ENCODE measurements around the gene ZNF263.
A peak's percentile ranks its signal among the peaks of the same experiment; 100 is the strongest.

The ZNF263 gene

DNA sequence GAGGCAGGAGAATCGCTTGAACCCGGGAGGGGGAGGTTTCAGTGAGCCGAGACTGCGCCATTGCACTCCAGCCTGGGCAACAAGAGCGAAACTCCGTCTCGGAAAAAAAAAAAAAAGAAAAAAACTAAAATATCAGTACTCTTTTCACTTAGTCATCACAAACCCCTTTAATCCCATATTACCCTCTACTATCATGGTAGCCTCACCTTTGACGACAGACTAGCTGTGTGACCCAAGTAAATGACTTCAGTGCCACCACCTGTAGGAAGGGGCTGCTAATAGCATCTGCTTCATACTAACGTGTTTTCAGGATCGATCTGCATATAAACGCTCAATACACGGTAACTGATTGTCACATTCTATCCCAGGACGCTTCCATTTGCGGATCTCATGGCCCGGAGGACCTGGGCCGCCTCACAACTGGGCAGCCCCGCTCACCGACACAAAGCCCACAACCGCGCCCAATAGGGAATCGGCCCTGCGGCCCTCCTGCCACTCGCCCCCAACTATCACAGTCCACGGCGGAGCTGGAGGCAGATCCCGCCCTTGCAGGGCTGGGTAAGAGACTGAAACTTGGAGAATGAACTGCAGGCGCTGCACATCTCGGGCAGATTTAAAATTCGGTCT is 1.1 kb upstream of the ZNF263 start (continued):
- TF ChIP-seq TRIM28 (IDR thresholded peaks at IDR 0.05; ENCODE audit: borderline replicate concordance, low read length): no peak
- TF ChIP-seq ZBTB48 (tag by site-specific recombination; IDR thresholded peaks at IDR 0.05): no peak
- TF ChIP-seq ZNF274 (IDR thresholded peaks at IDR 0.05; ENCODE audit: low read length): no peak
- no peak for TF ChIP-seq ZNF274 (tag by site-specific recombination; IDR thresholded peaks at IDR 0.05; ENCODE audit: borderline replicate concordance)
- TF ChIP-seq ZNF214 (tag by site-specific recombination; IDR thresholded peaks at IDR 0.05; ENCODE audit: borderline replicate concordance): no peak
- TF ChIP-seq ZNF155 (tag by site-specific recombination; IDR thresholded peaks at IDR 0.05): no peak
- TF ChIP-seq, protein P1, sequence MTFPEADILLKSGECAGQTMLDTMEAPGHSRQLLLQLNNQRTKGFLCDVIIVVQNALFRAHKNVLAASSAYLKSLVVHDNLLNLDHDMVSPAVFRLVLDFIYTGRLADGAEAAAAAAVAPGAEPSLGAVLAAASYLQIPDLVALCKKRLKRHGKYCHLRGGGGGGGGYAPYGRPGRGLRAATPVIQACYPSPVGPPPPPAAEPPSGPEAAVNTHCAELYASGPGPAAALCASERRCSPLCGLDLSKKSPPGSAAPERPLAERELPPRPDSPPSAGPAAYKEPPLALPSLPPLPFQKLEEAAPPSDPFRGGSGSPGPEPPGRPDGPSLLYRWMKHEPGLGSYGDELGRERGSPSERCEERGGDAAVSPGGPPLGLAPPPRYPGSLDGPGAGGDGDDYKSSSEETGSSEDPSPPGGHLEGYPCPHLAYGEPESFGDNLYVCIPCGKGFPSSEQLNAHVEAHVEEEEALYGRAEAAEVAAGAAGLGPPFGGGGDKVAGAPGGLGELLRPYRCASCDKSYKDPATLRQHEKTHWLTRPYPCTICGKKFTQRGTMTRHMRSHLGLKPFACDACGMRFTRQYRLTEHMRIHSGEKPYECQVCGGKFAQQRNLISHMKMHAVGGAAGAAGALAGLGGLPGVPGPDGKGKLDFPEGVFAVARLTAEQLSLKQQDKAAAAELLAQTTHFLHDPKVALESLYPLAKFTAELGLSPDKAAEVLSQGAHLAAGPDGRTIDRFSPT (tag by site-specific recombination; IDR thresholded peaks at IDR 0.05): no peak

DNA sequence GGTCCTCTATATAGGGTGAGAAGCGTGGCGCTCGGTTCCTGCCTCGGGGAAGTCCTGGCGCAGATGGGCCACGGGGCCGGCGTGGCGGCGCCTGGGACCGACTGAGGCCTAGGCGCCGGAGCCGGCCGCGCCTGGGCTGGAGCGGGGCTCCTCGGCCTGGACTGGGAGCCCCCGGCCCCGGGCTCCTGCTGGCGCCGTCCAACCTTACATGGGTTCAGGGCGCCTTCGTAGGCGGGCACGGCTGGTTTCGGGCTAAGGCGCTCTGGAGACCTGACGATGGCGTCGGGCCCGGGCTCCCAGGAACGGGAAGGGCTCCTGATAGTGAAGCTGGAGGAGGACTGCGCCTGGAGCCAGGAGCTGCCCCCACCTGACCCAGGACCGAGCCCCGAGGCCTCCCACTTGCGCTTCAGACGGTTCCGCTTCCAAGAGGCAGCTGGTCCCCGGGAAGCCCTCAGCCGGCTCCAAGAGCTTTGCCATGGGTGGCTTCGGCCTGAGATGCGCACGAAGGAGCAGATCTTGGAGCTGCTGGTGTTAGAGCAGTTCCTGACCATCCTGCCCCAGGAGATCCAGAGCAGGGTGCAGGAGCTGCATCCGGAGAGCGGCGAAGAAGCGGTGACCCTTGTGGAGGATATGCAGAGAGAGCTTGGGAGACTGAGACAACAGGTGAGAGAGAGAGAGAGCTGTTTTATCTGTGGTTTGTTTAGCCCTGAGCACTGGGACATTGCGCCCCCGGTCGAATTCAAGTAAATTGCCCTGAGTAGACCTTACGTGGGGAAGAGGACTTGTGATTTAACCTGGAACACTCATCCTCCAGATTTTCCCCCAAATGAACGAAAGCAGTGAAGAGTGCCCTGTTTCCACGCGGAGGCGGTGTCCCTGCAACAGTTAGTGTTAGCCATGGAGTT is 504 bp downstream of the ZNF263 start:
- TF ChIP-seq ZNF660 (tag by site-specific recombination; IDR thresholded peaks at IDR 0.05) (peak; percentile 17; the same call in 1 of the 2 replicates), ZSCAN16 (tag by site-specific recombination; IDR thresholded peaks at IDR 0.05) (no peak), SCRT1 (tag by site-specific recombination; IDR thresholded peaks at IDR 0.05; ENCODE audit: borderline replicate concordance) (peak; percentile 83), ZNF391 (tag by site-specific recombination; IDR thresholded peaks at IDR 0.05; ENCODE audit: borderline replicate concordance, low read depth) (peak; percentile 35; the same call in 1 of the 2 replicates), SETDB1 (IDR thresholded peaks at IDR 0.05; ENCODE audit: insufficient read length, low read length) (no peak), ZNF221 (tag by site-specific recombination; IDR thresholded peaks at IDR 0.05; ENCODE audit: borderline replicate concordance) (no peak), ZSCAN30 (tag by site-specific recombination; IDR thresholded peaks at IDR 0.05) (peak; percentile 25; the same call in 1 of the 2 replicates), EGR2 (tag by site-specific recombination; IDR thresholded peaks at IDR 0.05; ENCODE audit: low read depth) (no peak), SCRT2 (tag by site-specific recombination; IDR thresholded peaks at IDR 0.05) (peak; percentile 98), ZNF37A (tag by site-specific recombination; IDR thresholded peaks at IDR 0.05) (0 out of 2 replicates have a peak, but pooled peaks have one; percentile 20), ZNF596 (tag by site-specific recombination; IDR thresholded peaks at IDR 0.05) (0 out of 2 replicates have a peak, but pooled peaks have one; percentile 32), ZNF561 (tag by site-specific recombination; IDR thresholded peaks at IDR 0.05; ENCODE audit: borderline replicate concordance) (peak; percentile 47; the same call in 1 of the 2 replicates), YY2 (tag by site-specific recombination; IDR thresholded peaks at IDR 0.05) (no peak)
- TF ChIP-seq, protein P2, sequence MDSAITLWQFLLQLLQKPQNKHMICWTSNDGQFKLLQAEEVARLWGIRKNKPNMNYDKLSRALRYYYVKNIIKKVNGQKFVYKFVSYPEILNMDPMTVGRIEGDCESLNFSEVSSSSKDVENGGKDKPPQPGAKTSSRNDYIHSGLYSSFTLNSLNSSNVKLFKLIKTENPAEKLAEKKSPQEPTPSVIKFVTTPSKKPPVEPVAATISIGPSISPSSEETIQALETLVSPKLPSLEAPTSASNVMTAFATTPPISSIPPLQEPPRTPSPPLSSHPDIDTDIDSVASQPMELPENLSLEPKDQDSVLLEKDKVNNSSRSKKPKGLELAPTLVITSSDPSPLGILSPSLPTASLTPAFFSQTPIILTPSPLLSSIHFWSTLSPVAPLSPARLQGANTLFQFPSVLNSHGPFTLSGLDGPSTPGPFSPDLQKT (IDR thresholded peaks at IDR 0.05; ENCODE audit: borderline replicate concordance, low read depth, low read length): no peak
- TF ChIP-seq, protein P3, sequence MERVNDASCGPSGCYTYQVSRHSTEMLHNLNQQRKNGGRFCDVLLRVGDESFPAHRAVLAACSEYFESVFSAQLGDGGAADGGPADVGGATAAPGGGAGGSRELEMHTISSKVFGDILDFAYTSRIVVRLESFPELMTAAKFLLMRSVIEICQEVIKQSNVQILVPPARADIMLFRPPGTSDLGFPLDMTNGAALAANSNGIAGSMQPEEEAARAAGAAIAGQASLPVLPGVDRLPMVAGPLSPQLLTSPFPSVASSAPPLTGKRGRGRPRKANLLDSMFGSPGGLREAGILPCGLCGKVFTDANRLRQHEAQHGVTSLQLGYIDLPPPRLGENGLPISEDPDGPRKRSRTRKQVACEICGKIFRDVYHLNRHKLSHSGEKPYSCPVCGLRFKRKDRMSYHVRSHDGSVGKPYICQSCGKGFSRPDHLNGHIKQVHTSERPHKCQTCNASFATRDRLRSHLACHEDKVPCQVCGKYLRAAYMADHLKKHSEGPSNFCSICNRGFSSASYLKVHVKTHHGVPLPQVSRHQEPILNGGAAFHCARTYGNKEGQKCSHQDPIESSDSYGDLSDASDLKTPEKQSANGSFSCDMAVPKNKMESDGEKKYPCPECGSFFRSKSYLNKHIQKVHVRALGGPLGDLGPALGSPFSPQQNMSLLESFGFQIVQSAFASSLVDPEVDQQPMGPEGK (tag by site-specific recombination; IDR thresholded peaks at IDR 0.05): no peak
- TF ChIP-seq, protein P4, sequence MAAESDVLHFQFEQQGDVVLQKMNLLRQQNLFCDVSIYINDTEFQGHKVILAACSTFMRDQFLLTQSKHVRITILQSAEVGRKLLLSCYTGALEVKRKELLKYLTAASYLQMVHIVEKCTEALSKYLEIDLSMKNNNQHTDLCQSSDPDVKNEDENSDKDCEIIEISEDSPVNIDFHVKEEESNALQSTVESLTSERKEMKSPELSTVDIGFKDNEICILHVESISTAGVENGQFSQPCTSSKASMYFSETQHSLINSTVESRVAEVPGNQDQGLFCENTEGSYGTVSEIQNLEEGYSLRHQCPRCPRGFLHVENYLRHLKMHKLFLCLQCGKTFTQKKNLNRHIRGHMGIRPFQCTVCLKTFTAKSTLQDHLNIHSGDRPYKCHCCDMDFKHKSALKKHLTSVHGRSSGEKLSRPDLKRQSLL (tag by site-specific recombination; IDR thresholded peaks at IDR 0.05): peak; percentile 48; the same call in 1 of the 2 replicates
- TF ChIP-seq, protein P5, sequence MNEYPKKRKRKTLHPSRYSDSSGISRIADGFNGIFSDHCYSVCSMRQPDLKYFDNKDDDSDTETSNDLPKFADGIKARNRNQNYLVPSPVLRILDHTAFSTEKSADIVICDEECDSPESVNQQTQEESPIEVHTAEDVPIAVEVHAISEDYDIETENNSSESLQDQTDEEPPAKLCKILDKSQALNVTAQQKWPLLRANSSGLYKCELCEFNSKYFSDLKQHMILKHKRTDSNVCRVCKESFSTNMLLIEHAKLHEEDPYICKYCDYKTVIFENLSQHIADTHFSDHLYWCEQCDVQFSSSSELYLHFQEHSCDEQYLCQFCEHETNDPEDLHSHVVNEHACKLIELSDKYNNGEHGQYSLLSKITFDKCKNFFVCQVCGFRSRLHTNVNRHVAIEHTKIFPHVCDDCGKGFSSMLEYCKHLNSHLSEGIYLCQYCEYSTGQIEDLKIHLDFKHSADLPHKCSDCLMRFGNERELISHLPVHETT (tag by site-specific recombination; IDR thresholded peaks at IDR 0.05): no peak
- Histone ChIP-seq H3K4me3 (ENCODE audit: low read depth, low read length) (peak overlapping the region; percentile 74), H3K36me3 (ENCODE audit: control insufficient read depth in 2 of 2, insufficient read depth in 1 of 2, low read length in 2 of 2) (peaks cover 0 to 47% of the 10 kb centered on the region in 2 experiments; a peak in 2 of 3 replicates), H3K27ac (ENCODE audit: extremely low read depth, low read depth, low read length) (peak overlapping the region; percentile 94; the same call in 1 of the 2 replicates), H3K4me1 (ENCODE audit: control insufficient read depth, insufficient read depth, low read length) (no peaks in the 10 kb centered on the region), H3K9me3 (ENCODE audit: control insufficient read depth, insufficient read depth, low read depth, low read length) (no peaks in the 10 kb centered on the region)
- ChIA-PET POLR2A (interaction anchor here (0.7 to 3.0 kb wide), 17 partner anchors 14 to 173 kb away, joined by 3 to 21 read pairs (median 7); partner anchors contain the start of genes NAA60, TIGD7, ZNF174 and ZNF200), CTCF (interaction anchor here (0.6 to 5.6 kb wide), 3 partner anchors 13 to 100 kb away, joined by 3 to 35 read pairs (median 3); no protein-coding TSS in a partner anchor)

All from HEK293 (cell line).